HG03575 (cell line): ENCODE measurements around the gene DYNC2LI1.
A peak's percentile ranks its signal among the peaks of the same experiment; 100 is the strongest.
"Not testable (repeated sequence)": the region's sequence is repeated elsewhere in the genome, so short reads cannot be mapped to it uniquely, and the experiment has no call there.

Experiments used
- ATAC-seq: cut with Tn5 transposase; IDR thresholded peaks from one replicate; pipeline ENCODE4 v1.9.1; 2021; ENCODE audit not compliant: unreplicated experiment, insufficient number of reproducible peaks, low FRiP score; ENCODE audit errors: extremely low read depth

DYNC2LI1 gene

GRCh38 chr2:43773876-43774613 lies at the start of gene DYNC2LI1:
DYNC2LI1 (plus strand) TSS chr2:43774039; CDS start chr2:43774139, 100 bp downstream.
- peak; percentile 83 for ATAC-seq

DNA sequence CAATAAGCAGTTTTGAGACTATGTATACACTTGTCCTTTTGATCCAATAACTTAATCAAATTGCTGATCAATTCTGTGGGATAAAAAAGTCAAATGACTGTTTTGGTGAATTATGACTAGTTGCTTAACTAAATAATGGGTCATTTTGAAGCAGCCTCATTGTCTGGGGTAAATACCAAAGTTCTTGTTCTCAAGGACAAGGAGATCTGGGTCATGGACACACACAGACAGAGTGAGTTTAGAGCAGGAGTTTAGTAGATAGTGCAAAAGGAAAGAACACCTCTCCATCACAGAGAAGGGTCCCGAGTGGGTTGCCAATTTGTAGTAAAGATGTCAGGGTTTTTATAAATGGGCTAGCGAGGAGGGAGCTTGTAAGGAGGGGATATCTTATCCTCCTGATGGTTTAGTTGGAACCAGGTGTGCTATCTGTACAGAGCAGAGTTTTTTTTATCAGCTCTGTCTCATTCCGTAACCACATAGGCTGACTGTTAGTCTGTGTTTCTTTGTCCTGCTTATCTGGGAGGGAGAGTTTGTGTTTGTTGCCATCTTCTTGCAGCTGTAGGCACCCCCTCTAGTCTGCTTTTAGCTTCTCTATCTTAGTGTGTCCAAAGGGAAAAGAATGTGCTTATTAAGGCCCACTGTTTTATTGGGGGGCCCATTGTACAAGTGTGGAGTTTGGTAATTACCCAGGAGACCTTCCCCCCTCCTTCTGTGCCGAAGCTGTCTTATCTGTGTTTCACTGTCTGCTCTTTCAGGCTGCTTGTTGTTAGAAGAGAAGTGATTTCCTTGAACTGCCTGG lies 48.9 kb upstream of the DYNC2LI1 start:
- no peak for ATAC-seq

DNA sequence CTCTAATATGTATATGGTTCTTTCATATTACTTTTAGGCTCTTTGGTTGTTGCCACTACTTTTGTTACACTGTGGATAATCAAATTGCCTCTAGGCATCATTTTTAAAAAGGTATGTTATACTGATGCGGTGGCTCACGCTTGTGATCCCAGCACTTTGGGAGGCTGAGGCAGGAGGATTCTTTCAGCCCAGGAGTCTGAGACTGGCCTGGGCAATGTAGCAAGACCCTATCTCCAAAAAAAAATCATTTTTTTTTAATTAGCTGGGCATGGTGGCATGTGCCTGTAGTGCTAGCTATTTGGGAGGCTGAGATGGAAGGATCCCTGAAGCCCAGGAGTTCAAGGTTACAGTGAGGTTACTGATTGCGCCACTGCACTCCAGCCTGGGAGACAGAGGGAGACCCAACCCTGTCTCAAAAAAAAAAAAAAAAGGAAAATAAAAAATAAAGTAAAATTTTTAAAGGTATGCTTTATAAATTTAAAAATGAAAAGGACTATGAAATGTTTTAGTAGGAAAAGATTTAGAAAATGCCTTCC lies 48.1 kb upstream of the DYNC2LI1 start:
- no peak for ATAC-seq

- ATAC-seq = not testable (repeated sequence)
Observed at GRCh38 chr2:43726961-43727633, 46.7 kb upstream of the DYNC2LI1 start.

GRCh38 chr2:43727634-43728014 lies 46.2 kb upstream of the DYNC2LI1 start:
- no peak for ATAC-seq

GRCh38 chr2:43729491-43730174 lies 44.2 kb upstream of the DYNC2LI1 start:
- ATAC-seq = no peak

DNA sequence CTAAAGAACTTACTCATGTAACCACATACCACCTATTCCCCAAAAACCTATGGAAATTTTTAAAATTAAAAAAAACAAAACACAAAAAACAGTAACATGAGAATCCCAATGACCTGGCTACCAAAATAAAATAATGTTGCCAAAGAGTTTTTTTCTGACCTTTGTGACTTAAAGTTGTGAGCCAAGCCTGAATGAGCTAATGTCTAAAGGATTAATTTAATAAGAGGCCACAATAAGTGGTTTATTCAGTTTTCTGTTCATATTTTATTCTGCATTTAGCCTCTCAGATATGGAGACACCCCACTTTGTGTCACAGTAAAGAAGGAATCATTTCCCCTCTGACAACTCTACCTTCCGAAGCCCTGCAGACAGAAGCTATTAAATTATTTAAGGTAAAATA lies 42.6 kb upstream of the DYNC2LI1 start:
- no peak for ATAC-seq

DNA sequence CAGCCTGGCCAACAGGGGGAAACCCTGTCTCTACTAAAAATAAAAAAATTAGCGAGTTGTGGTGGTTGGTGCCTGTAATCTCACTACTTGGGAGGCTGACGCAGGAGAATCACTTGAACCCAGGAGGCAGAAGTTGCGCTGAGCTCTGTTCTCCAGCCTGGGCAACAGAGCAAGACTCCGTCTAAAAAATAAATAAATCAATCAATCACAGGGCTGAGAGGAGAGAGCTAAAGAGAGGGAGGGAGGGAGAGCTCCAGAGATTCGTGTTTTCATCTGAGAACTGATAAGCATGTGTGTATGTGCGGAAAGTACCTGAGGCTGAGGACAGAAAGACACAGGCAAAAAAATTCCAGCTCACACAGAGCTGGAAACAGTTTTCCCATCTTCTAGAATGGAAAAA lies 37.2 kb upstream of the DYNC2LI1 start:
- ATAC-seq = no peak

GRCh38 chr2:43737097-43737854 lies 36.6 kb upstream of the DYNC2LI1 start:
- no peak for ATAC-seq

DNA sequence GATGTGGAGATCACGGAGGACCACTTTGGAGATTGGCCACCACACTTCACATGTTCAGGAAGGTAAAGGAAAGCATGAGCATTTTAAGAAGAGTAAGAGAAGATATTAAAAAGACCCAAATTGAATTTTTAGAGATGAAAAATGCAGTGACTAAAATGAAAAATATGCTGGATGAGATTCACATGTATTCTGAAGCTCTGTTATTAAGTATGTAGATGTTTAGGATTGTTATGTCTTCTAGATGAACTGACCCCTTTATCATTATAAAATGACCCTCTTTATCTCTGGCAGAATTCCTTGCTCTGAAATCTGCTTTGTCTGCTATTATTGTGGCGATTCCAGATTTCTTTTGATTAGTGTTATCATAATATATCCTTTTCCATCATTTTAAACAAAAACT lies 36.0 kb upstream of the DYNC2LI1 start:
- ATAC-seq = no peak

DNA sequence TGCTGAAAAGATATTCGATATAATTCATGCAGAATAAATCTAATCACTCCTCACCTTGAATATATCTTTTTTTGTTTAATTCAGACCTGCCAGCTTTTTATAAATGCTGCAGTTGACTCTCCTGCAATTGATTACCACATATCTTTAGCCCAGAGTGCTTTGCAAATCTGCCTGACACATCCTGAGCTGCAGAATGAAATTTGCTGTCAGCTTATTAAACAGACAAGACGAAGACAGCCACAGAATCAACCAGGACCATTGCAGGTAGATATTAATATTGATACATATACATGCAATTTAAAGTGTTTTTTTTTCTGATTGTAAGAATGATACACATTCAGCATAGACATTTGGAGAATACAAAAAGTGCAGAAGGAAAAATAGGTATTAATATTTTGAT lies 35.6 kb upstream of the DYNC2LI1 start:
- ATAC-seq = no peak

DNA sequence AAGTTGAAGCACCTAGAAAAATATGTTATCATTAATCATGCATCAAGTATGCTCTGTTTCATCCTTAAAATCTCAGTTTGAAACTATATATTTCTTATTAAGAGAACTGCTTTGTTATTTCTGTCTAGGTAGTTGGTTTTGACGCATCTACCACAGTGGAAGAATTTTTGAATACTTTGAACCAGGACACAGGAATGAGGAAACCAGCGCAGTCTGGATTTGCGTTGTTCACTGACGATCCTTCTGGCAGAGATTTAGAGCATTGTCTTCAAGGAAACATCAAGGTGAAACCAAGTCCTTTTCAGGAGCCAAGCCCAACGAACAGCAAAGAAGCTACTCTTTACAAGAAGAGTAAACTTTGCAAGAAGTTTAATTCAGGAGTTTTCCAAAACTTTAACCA lies 30.1 kb upstream of the DYNC2LI1 start:
- no peak for ATAC-seq

GRCh38 chr2:43745457-43745856 lies 28.4 kb upstream of the DYNC2LI1 start:
- no peak for ATAC-seq

DNA sequence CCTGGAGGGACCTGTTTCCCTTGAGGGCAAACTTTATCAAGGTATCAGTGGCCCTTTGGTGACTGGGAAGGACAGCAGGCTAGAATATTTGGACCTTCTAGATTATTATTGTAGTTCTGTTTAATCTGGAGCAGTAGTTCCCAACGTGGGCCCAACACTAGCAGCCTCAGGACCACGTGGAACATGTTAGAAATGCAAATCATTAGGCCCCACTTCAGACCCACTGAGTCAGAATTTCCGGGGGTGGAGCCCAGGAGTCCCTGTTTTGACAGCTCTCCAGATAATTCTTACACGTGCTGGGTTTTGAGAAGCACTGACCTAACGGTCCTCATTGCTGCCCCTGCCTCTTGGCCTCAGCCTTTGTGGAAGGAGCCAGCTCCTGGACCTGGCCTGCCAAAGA lies 25.5 kb upstream of the DYNC2LI1 start:
- no peak for ATAC-seq

DNA sequence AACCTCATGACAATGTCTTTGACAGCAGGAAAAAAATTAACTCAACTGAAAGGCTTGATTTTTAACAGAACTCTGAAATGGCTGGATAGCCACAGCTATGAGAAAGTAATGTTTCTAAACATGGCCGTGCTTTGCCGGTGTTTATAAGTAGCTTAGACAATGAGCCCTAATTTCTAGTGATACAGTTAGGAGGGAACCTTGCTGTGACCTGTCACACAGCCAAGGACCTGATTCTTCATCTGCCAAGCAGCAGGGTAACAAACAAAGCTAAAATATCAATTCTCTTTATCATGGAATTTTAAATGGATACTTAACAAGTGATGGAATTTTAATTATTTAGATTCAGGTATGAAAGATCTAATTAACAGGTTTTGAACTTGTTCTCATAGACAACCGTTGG lies 24.3 kb upstream of the DYNC2LI1 start:
- ATAC-seq = no peak

GRCh38 chr2:43751476-43751990 lies 22.3 kb upstream of the DYNC2LI1 start:
- ATAC-seq = no peak

GRCh38 chr2:43752302-43752701 lies 21.5 kb upstream of the DYNC2LI1 start:
- ATAC-seq = no peak

GRCh38 chr2:43754180-43754579 lies 19.7 kb upstream of the DYNC2LI1 start:
- ATAC-seq = no peak
